HG02642 (cell line): ENCODE measurements around the gene KCTD18.
A peak's percentile ranks its signal among the peaks of the same experiment; 100 is the strongest.

Experiments
- ATAC-seq: cut with Tn5 transposase; IDR thresholded peaks from one replicate; pipeline ENCODE4 v1.9.1; 2021; ENCODE audit warnings: mild to moderate bottlenecking; ENCODE audit not compliant: unreplicated experiment, poor library complexity

KCTD18 gene

DNA sequence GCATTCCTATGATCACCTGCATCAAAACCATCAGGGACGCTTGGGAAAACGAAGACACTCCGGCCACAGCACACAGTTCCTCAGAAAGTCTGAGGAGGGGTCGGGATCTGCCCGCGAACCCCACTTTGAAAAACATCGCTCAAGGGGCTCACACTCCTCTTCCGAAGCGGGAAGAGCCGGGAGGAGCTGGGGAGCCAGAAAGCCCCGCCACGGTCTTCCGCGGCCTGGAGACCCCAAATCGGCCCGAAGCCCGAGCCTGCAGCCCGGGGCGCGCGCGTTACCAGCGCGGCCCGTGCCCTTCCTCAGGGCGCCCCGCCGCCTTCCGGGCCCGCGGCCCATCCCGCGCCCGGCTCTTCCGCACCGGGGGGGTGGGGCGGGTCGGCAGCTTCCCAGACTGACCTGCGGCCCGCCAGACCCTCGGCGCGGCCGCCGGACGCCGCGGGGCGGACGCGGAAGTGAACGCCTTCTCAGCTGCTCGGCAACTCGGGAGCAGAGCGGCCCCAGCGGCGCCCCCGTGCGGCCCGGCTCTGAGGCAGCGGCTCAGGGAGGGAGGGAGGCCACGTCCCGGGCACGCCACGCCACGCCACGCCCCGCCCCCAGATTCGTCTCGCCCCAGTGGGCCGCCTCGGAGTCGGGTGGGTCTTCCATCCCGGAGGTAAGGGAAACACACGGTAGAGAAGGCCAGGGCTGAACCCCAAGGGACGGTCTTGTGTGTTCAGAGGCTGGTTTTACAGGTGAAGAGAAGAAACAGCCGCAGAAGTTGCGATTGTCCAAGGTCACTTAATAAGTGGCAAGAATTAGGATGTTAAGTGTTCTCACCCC, at the start of gene KCTD18:
TSS of gene KCTD18 (minus strand) at position 457 of the 822 bp plus-strand sequence. CDS start 3,052 bp downstream, outside the sequence.
- ATAC-seq = peak; percentile 99

- ATAC-seq = no peak
These were observed 30.9 kb upstream of the KCTD18 start for GRCh38 chr2:200540793-200541192.

GRCh38 chr2:200538139-200538538, 28.3 kb upstream of the KCTD18 start:
- no peak for ATAC-seq

GRCh38 chr2:200534572-200534971, 24.7 kb upstream of the KCTD18 start:
- ATAC-seq = no peak

GRCh38 chr2:200533754-200534153, 23.9 kb upstream of the KCTD18 start:
- ATAC-seq = no peak

DNA sequence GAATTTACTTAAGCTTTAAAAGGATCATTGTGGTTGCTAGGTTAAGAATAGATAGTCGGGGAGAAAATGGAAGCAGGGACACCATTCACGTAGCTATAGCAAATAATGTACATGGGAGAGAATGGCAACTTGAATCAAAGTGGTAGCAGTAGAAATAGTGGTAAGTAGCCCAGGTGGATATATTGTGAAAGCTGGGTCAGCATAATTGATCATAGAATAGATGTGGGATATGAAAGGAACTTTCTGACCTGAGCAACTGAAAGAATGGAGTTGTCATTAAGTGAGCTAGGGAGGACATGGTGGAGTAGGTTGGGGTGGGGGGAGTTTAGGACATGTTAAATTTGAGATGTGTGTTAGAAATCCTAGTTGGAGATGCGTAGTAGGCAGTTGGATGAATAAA, 18.4 kb upstream of the KCTD18 start:
- ATAC-seq = no peak

DNA sequence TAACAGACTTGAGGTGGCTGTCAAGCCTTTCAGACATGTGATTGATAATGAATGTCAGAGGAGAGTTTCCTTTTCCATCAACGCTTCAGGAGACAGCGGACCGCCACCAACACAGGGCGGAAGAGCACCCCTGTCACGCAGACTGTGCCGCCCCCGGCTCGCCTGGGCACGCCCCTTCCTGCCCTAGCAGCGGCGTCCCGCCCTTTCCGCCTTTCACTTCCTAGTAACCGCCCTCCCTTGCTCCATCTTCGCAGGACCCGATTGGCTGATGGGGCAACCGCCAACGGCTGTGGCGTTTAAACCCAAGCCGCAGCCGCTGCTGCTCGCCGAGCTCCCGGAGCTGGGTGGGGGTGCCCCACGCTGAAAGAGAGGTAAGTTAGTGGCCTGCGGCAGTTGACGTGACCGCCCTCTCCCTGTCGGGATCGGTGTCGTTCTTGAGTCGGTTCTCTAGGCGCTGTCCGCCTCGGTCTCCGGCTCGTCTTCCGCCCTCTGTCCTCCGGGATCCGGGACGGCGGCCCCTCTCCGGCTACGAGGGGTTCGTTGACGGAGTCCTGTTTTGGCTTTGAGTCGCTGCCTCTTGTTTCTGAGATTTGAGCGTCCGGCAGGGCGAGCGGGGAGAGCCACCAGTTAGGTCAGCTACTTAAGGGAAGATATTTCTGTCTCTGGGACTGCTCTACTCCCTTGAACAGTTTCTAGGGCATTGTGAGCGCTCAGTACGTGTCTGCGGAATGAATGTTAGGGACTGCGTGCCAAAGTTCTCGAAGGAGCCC, 16.2 kb upstream of the KCTD18 start, which contains the start of gene SGO2:
TSS of gene SGO2 (plus strand) at position 326 of the 770 bp plus-strand sequence. CDS start 6,769 bp downstream, outside the sequence.
- peak; percentile 100 for ATAC-seq

GRCh38 chr2:200525551-200525881, 15.6 kb upstream of the KCTD18 start:
- no peak for ATAC-seq

- ATAC-seq = no peak
These were observed 15.2 kb upstream of the KCTD18 start for GRCh38 chr2:200525066-200525465.

DNA sequence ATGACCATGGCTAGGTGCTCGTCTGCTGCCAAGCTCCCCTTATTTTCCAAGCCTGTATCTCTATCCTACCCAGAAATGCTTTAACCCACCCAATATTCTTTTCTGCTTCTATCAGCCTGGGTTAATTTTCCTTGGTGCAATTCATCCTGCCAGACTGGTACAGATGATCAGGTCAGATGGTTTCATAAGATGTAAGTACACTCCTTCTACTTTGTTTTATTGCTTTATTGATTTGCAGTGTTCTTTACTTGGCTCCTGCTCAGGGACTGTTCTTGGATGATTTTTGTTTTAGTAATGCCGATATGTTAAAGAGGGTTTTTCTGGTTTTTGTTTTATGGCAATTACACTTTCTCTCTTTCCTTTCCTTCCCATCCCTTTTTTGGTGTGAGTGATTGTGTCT, 13.7 kb upstream of the KCTD18 start:
- no peak for ATAC-seq

- no peak for ATAC-seq
These were observed 13.3 kb upstream of the KCTD18 start for GRCh38 chr2:200523158-200523557.

DNA sequence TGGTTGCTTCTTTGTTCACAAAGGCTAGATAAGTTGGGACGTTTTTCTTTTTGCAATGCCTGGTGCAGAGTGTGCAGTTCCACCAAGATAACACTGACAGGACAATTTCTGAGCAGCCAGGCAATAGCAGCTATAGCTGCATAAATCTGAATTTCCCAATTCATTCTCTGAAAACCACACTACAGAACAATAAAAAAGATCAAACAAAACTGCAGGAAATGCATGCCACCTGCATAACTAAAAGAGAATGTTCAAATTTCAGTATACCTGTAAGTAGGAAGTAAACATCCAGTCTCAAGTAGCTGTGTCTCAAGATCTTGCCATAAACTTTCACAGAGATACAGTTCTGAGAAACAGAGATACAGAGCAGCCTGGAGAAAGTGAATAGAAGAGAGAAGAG, 5.3 kb upstream of the KCTD18 start:
- ATAC-seq = no peak

- ATAC-seq = no peak
These were observed 645 bp downstream of the KCTD18 start for GRCh38 chr2:200509235-200509611.

DNA sequence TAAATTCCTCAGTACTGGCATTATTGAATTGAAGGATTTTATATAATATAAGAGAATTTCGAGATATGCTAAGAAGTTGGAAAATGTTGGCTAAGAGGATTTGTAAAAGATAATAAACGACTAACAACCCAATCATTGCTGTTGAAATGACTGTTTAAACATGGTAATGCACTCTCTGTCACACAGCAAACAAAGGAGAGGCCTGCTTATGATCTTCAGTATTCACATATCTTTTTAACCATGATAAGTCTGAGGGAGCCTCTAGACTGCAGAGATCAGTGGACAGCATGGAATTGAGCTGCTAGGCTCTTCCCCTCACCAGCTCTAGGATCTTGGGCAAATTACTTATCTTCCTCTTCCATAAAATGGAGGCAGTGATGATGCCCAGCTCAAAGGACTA, 2.7 kb downstream of the KCTD18 start:
- no peak for ATAC-seq

DNA sequence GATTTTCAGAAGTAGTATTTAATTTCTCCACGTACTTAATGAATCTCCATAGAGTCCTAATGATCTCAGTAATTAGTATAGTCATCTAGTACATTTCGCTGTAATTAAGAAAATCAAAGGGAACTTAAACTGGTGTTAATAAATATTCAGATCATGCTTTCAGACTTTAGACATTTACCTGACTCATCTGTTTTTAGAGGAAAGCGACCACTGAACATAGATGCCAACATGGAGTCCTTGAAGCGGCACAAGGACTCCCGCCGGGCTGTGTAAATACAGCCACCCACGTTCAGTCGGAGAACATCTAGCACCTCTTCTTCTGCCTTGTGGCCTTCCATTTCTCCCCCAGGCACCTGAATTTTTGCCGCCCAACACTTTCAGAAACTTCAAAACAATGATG, 3.2 kb downstream of the KCTD18 start:
- no peak for ATAC-seq

DNA sequence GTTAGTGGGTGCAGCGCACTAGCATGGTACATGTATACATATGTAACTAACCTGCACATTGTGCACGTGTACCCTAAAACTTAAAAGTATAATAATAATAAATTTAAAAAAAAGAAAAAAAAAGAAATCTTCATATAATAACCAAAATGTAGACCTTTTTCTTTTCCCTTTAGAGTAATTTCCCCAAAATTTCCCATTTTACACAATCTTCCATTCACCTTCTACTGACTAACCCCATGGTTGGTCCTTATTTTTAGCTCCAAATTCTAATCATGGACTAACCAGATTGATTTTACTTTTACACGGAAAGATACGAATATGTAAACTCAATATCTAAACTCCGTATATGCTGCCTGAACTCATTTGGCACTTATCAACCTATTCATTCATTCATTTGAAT, 7.7 kb downstream of the KCTD18 start:
- no peak for ATAC-seq

DNA sequence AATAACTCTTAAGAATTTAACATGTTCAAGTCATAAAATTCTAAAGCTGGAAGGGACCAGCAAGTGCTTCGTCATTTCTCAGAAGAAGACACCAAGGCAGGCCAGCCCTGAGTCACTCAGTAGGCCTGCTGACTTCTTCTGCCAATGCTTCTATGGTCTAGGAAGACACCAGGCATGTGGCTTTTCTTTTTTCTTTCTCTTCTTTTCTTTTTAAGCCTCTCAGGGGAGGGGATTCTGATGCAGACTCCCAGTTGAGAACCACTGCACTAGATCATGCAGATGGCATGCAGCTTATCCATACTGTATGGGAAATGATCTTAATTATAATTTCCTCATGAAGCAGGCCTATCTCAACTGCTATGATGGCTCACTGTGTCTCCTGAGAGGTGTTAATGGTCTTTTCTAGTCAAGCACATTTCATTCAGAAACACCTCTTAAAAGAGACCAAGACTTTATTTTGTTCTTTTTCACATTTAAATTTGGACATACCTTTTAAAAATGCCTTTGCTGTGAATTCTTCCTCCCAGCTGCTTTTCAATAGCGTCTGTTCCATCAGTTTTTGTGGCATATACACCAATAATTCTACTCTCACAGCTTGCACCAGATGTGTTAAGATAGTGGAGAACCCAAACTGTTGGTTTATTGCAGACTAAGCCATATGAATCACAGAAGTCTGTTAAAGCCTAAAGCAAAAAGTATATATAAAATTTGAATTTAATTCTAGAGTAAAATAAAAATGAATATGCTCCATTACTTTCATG, 11.3 kb downstream of the KCTD18 start:
- ATAC-seq = no peak

DNA sequence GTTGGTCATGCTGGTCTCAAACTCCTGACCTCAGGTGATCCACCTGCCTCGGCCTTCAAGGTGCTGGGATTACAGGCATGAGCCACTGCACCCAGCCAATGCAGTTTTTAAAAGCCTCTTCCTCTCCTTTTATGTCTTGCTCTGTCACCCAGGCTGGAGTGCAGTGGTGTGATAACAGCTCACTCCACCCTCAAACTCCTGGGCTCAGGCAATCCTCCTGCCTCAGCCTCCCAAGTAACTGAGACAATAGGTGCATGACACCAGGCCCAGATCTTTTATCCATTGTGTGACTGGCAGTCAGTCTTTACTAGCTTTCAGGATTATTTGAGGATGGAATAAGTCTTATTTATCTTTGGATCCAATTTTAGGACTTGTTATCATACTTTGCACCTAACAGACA, 13.2 kb downstream of the KCTD18 start:
- ATAC-seq = no peak

DNA sequence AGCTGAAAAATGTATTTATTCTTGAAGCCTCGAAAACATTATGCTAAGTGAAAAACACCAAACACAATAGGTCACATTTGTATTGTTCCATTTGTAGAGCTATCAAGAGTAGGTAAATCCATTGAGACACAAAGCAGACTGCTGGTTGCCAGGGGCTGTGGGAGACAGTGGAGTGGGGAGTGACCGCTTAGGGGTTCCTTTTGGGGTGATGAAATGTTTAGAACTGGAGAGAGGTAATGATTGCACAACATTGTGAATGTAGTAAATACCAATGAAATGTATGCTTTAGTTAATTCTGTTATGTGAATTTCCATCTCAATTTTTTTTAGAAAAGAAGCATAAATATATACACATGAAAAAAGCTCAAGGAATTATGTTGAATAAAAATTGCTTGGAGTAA, 15.8 kb downstream of the KCTD18 start:
- no peak for ATAC-seq

DNA sequence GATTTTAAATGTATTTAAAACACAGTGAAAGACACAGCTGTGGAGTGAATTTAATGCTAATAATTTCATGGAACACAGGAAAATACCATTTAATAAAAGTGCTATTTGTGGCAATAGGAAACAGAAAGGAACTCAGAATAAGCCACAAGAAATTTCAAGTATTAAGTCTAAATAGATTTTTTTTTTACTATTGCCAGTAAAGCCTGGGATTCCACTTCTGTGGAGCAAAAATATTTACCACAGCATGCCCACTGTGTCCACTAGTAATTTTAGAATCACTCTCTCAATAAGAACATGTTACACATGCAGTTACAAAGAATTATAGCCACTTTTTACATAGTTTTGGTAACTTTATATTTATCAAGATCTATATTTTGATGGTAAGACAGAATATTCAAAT, 17.2 kb downstream of the KCTD18 start:
- ATAC-seq = no peak

DNA sequence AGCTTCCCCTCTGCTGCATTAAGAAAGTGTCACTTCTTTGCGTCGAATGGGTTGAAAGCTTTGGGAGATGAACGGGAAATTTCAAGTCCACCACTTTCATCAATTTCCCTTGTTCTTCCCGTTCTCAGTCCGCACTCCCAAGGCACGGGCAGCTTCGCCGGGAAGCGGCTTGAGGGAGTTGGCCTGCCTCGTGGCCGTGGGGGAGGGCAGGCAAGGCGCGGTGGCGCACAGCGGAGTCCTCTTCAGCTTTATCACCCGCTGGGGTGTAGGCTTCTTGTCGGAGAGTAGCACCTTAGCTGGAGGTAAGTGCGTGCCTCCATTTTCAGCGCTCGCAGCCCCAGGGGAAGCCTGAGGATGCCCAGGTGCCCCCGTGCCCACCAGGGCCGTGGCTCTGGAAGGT, 19.9 kb downstream of the KCTD18 start:
- no peak for ATAC-seq
